ENCODE measurements around the gene FOXJ1.
A peak's percentile ranks its signal among the peaks of the same experiment; 100 is the strongest.

FOXJ1 gene

GRCh38 chr17:76142585-76143041 is 1.6 kb upstream of the FOXJ1 start:
- H3K4me1 ChIP-seq (ENCODE audit: insufficient read depth, low read length) = peaks cover 53% of the 10 kb centered on the region
- no peak overlapping the region for H2AFZ ChIP-seq (ENCODE audit: low read depth, low read length)
- H3K79me2 ChIP-seq (ENCODE audit: insufficient read depth, low read length) = no peaks in the 10 kb centered on the region
- H3K27me3 ChIP-seq (ENCODE audit: insufficient read depth, low read length, poor library complexity) = no peaks in the 10 kb centered on the region
- TF ChIP-seq, protein P1, sequence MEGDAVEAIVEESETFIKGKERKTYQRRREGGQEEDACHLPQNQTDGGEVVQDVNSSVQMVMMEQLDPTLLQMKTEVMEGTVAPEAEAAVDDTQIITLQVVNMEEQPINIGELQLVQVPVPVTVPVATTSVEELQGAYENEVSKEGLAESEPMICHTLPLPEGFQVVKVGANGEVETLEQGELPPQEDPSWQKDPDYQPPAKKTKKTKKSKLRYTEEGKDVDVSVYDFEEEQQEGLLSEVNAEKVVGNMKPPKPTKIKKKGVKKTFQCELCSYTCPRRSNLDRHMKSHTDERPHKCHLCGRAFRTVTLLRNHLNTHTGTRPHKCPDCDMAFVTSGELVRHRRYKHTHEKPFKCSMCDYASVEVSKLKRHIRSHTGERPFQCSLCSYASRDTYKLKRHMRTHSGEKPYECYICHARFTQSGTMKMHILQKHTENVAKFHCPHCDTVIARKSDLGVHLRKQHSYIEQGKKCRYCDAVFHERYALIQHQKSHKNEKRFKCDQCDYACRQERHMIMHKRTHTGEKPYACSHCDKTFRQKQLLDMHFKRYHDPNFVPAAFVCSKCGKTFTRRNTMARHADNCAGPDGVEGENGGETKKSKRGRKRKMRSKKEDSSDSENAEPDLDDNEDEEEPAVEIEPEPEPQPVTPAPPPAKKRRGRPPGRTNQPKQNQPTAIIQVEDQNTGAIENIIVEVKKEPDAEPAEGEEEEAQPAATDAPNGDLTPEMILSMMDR (IDR thresholded peaks at IDR 0.05; ENCODE audit: borderline replicate concordance, extremely low read depth, low read length, poor library complexity, severe bottlenecking) = no peak
- TF ChIP-seq EZH2 (IDR thresholded peaks at IDR 0.05; ENCODE audit: borderline replicate concordance, low read depth, low read length, severe bottlenecking) = no peak
- no peaks in the 10 kb centered on the region for H3K9me3 ChIP-seq (ENCODE audit: insufficient read depth, low read length, severe bottlenecking)
- H3K4me3 ChIP-seq (ENCODE audit: low read depth in 1 of 2, low read length in 2 of 2) = no peak overlapping the region
- no peaks in the 10 kb centered on the region for H3K36me3 ChIP-seq (ENCODE audit: insufficient read depth, low read length)
- H3K9ac ChIP-seq (ENCODE audit: low read depth, low read length) = no peak overlapping the region
- H4K20me1 ChIP-seq (ENCODE audit: insufficient read depth, low read length) = no peaks in the 10 kb centered on the region
- DNase-seq (no peak), ATAC-seq (ENCODE audit: insufficient read depth, low read depth) (no peak)
- no peak overlapping the region for H3K4me2 ChIP-seq (ENCODE audit: insufficient read depth, low read length)
- H3K27ac ChIP-seq (ENCODE audit: low read length) = 0 out of 2 replicates have a peak overlapping the region, but pooled peaks have one; percentile 39

DNA sequence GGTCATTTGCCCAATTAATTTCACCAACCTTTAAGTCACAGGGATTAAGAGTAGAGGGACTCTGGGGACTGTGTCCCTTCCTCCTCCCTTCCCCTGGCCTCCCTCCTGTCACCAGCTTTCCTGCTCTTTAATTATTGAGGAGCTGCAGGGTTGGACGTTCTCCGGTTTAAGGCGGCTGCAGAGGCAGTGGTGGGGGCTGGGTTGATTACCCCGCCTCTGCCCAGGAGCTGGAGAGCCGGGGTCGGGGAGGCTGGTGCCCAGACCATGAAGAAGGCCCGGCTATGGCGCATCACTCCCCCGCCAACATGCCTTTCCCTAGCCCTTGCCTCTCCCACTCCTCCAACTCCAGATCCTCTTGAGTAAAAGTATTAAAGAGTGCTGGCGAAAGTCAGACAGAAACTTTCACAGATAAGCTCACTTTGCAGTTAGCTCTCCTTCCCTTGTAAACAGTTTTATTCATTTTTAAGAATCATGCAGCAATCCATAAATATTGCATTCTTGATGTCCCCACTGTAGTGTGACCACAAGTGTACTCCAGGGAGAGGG is 1.1 kb upstream of the FOXJ1 start:
- Histone ChIP-seq H3K27ac (ENCODE audit: low read length) (peak overlapping the region; percentile 57; the same call in 1 of the 2 replicates), H3K4me1 (ENCODE audit: insufficient read depth, low read length) (peaks cover 53% of the 10 kb centered on the region), H4K20me1 (ENCODE audit: insufficient read depth, low read length) (no peaks in the 10 kb centered on the region), H3K36me3 (ENCODE audit: insufficient read depth, low read length) (no peaks in the 10 kb centered on the region), H3K4me2 (ENCODE audit: insufficient read depth, low read length) (peak overlapping the region; percentile 89; the same call in 1 of the 2 replicates), H3K79me2 (ENCODE audit: insufficient read depth, low read length) (no peaks in the 10 kb centered on the region), H3K4me3 (ENCODE audit: low read depth in 1 of 2, low read length in 2 of 2) (no peak overlapping the region; a peak in 1 of 4 replicates), H3K9ac (ENCODE audit: low read depth, low read length) (peak overlapping the region; percentile 65; the same call in 1 of the 2 replicates), H2AFZ (ENCODE audit: low read depth, low read length) (peak overlapping the region; percentile 75), H3K27me3 (ENCODE audit: insufficient read depth, low read length, poor library complexity) (no peaks in the 10 kb centered on the region), H3K9me3 (ENCODE audit: insufficient read depth, low read length, severe bottlenecking) (no peaks in the 10 kb centered on the region)
- no peak for DNase-seq
- no peak for TF ChIP-seq EZH2 (IDR thresholded peaks at IDR 0.05; ENCODE audit: borderline replicate concordance, low read depth, low read length, severe bottlenecking)
- TF ChIP-seq, protein P1 (IDR thresholded peaks at IDR 0.05; ENCODE audit: borderline replicate concordance, extremely low read depth, low read length, poor library complexity, severe bottlenecking) = no peak
- no peak for ATAC-seq (ENCODE audit: insufficient read depth, low read depth)

DNA sequence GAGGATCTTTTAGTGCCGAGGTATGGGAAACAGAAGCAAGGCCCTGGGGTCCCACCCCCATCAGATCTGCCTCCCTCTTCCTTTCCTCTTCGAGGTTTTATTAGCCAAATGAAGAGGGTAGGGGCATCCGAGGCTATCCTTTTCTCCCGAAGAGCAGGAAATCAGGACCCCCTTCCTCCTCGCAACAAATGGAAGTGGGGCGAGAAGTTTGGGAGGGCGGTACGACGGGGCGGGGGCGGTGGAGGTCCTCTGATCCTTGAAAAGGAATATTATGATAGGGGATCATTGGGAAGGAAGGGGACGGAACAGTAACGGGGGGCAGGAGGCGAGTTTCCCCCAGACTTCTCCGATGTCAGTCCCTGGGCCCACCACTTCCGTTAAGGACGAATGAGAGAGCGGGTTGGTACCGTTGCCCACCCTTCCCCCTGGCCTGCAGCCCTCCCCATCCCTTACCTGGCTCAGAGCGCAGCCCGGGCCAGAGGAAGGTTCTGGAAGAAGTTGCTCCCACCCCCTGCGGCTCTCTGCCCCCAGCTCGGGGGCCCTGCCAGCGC is 309 bp downstream of the FOXJ1 start:
- no peak for DNase-seq
- Histone ChIP-seq H3K27ac (ENCODE audit: low read length) (no peak overlapping the region), H3K4me2 (ENCODE audit: insufficient read depth, low read length) (peak overlapping the region; percentile 89), H3K9me3 (ENCODE audit: insufficient read depth, low read length, severe bottlenecking) (no peaks in the 10 kb centered on the region), H3K36me3 (ENCODE audit: insufficient read depth, low read length) (no peaks in the 10 kb centered on the region), H2AFZ (ENCODE audit: low read depth, low read length) (no peak overlapping the region), H3K4me1 (ENCODE audit: insufficient read depth, low read length) (peaks cover 49% of the 10 kb centered on the region), H4K20me1 (ENCODE audit: insufficient read depth, low read length) (no peaks in the 10 kb centered on the region), H3K9ac (ENCODE audit: low read depth, low read length) (no peak overlapping the region), H3K79me2 (ENCODE audit: insufficient read depth, low read length) (no peaks in the 10 kb centered on the region), H3K4me3 (ENCODE audit: low read depth in 1 of 2, low read length in 2 of 2) (peak overlapping the region in 1 of 2 experiments; percentile 58; a peak in 2 of 4 replicates), H3K27me3 (ENCODE audit: insufficient read depth, low read length, poor library complexity) (no peaks in the 10 kb centered on the region)
- no peak; the same call in 2 of the 3 replicates for ATAC-seq (ENCODE audit: insufficient read depth, low read depth)
- TF ChIP-seq, protein P1 (IDR thresholded peaks at IDR 0.05; ENCODE audit: borderline replicate concordance, extremely low read depth, low read length, poor library complexity, severe bottlenecking) = no peak
- TF ChIP-seq EZH2 (IDR thresholded peaks at IDR 0.05; ENCODE audit: borderline replicate concordance, low read depth, low read length, severe bottlenecking) = no peak
